GM12892 (cell line): ENCODE measurements around the gene PACC1.

Experiments
- POLR2A ChIP-seq: IDR thresholded peaks from 2 replicates; pipeline ENCODE4 v1.6.1; 2011; ENCODE audit warnings: low read depth, low read length, control low read depth
- POLR2AphosphoS5 ChIP-seq: IDR thresholded peaks from 2 replicates; pipeline ENCODE4 v1.6.1; 2011; ENCODE audit warnings: low read depth, low read length, control low read depth
- TAF1 ChIP-seq: IDR thresholded peaks from 2 replicates; pipeline ENCODE4 v1.6.1; 2011; ENCODE audit warnings: low read depth, mild to moderate bottlenecking, control low read depth, low read length, borderline replicate concordance

- TF ChIP-seq POLR2A (no peak), POLR2AphosphoS5 (no peak), TAF1 (no peak)
Measured at GRCh38 chr1:212430416-212430815, 15.7 kb upstream of the PACC1 start.
